ENCODE results near the gene MRC2.
A peak's percentile ranks its signal among the peaks of the same experiment; 100 is the strongest.
"Not testable (repeated sequence)": the region's sequence is repeated elsewhere in the genome, so short reads cannot be mapped to it uniquely, and the experiment has no call there.

The MRC2 gene

GRCh38 chr17:62627219-62627903 lies at the start of gene MRC2:
Gene MRC2 (plus strand): TSS chr17:62627670. CDS start chr17:62627803, 133 bp downstream.
- peak; percentile 36 for DNase-seq (ENCODE audit: low spot score)

GRCh38 chr17:62578757-62579487 lies 48.5 kb upstream of the MRC2 start:
- no peak for DNase-seq (ENCODE audit: low spot score)

GRCh38 chr17:62580947-62581346 lies 46.5 kb upstream of the MRC2 start:
- no peak for DNase-seq (ENCODE audit: low spot score)

GRCh38 chr17:62581764-62582163 lies 45.7 kb upstream of the MRC2 start:
- no peak for DNase-seq (ENCODE audit: low spot score)

- DNase-seq (ENCODE audit: low spot score), result no peak
Measured at GRCh38 chr17:62587554-62587953, 39.9 kb upstream of the MRC2 start.

- no peak for DNase-seq (ENCODE audit: low spot score)
Measured at GRCh38 chr17:62588109-62588508, 39.4 kb upstream of the MRC2 start.

- DNase-seq (ENCODE audit: low spot score), result no peak
Measured at GRCh38 chr17:62591333-62591732, 36.1 kb upstream of the MRC2 start.

- not testable (repeated sequence) for DNase-seq (ENCODE audit: low spot score)
Measured at GRCh38 chr17:62591822-62592221, 35.6 kb upstream of the MRC2 start.

- no peak for DNase-seq (ENCODE audit: low spot score)
Measured at GRCh38 chr17:62592341-62593099, 35.0 kb upstream of the MRC2 start.

- no peak for DNase-seq (ENCODE audit: low spot score)
Measured at GRCh38 chr17:62595484-62595883, 32.0 kb upstream of the MRC2 start.

GRCh38 chr17:62596662-62597061 lies 30.8 kb upstream of the MRC2 start:
- DNase-seq (ENCODE audit: low spot score), result no peak

GRCh38 chr17:62597150-62597549 lies 30.3 kb upstream of the MRC2 start:
- DNase-seq (ENCODE audit: low spot score), result no peak

GRCh38 chr17:62597920-62598319 lies 29.6 kb upstream of the MRC2 start:
- no peak for DNase-seq (ENCODE audit: low spot score)

GRCh38 chr17:62599964-62600657 lies 27.4 kb upstream of the MRC2 start:
- no peak for DNase-seq (ENCODE audit: low spot score)

- no peak for DNase-seq (ENCODE audit: low spot score)
Measured at GRCh38 chr17:62600805-62601204, 26.7 kb upstream of the MRC2 start.

GRCh38 chr17:62601471-62601870 lies 26.0 kb upstream of the MRC2 start:
- no peak for DNase-seq (ENCODE audit: low spot score)

- not testable (repeated sequence) for DNase-seq (ENCODE audit: low spot score)
Measured at GRCh38 chr17:62603783-62604182, 23.7 kb upstream of the MRC2 start.

- DNase-seq (ENCODE audit: low spot score), result no peak
Measured at GRCh38 chr17:62605588-62605987, 21.9 kb upstream of the MRC2 start.

- DNase-seq (ENCODE audit: low spot score), result no peak
Measured at GRCh38 chr17:62611292-62611691, 16.2 kb upstream of the MRC2 start.

- peak; percentile 40 for DNase-seq (ENCODE audit: low spot score)
Measured at GRCh38 chr17:62611728-62612127, 15.7 kb upstream of the MRC2 start.

GRCh38 chr17:62612289-62612688 lies 15.2 kb upstream of the MRC2 start:
- not testable (repeated sequence) for DNase-seq (ENCODE audit: low spot score)

GRCh38 chr17:62613095-62613494 lies 14.4 kb upstream of the MRC2 start:
- not testable (repeated sequence) for DNase-seq (ENCODE audit: low spot score)
